Adipocyte (in vitro differentiated cells): ENCODE measurements around the gene AKAP7.
A peak's percentile ranks its signal among the peaks of the same experiment; 100 is the strongest.
"Not testable (repeated sequence)": the region's sequence is repeated elsewhere in the genome, so short reads cannot be mapped to it uniquely, and the experiment has no call there.

ENCODE experiments used
- DNase-seq: peaks from one replicate; pipeline ENCODE4 v3.0.0-alpha.2; 2015; ENCODE audit warnings: low read depth
- H3K27me3 ChIP-seq: replicated peaks from 2 replicates; pipeline ENCODE4 v1.7.0; 2013; ENCODE audit warnings: mild to moderate bottlenecking, low read length, moderate library complexity; ENCODE audit not compliant: control insufficient read depth, insufficient read depth
- H3K36me3 ChIP-seq: 2 replicates; pipeline ENCODE4 v1.7.0; 2013; ENCODE audit warnings: low read length, mild to moderate bottlenecking, moderate library complexity; ENCODE audit not compliant: control insufficient read depth, insufficient read depth, severe bottlenecking
- H3K4me1 ChIP-seq: 2 replicates; pipeline ENCODE4 v1.7.0; 2013; ENCODE audit warnings: mild to moderate bottlenecking, low read length, moderate library complexity; ENCODE audit not compliant: control insufficient read depth, insufficient read depth
- H3K4me3 ChIP-seq: 2 replicates; pipeline ENCODE4 v1.7.0; 2013; ENCODE audit warnings: mild to moderate bottlenecking, low read length, moderate library complexity
- H3K9ac ChIP-seq: 2 replicates; pipeline ENCODE4 v1.7.0; 2013; ENCODE audit warnings: mild to moderate bottlenecking, low read length, moderate library complexity
- H3K9me3 ChIP-seq: 2 replicates; pipeline ENCODE4 v1.7.0; 2013; ENCODE audit warnings: mild to moderate bottlenecking, low read length, moderate library complexity; ENCODE audit not compliant: control insufficient read depth

The AKAP7 gene

DNA sequence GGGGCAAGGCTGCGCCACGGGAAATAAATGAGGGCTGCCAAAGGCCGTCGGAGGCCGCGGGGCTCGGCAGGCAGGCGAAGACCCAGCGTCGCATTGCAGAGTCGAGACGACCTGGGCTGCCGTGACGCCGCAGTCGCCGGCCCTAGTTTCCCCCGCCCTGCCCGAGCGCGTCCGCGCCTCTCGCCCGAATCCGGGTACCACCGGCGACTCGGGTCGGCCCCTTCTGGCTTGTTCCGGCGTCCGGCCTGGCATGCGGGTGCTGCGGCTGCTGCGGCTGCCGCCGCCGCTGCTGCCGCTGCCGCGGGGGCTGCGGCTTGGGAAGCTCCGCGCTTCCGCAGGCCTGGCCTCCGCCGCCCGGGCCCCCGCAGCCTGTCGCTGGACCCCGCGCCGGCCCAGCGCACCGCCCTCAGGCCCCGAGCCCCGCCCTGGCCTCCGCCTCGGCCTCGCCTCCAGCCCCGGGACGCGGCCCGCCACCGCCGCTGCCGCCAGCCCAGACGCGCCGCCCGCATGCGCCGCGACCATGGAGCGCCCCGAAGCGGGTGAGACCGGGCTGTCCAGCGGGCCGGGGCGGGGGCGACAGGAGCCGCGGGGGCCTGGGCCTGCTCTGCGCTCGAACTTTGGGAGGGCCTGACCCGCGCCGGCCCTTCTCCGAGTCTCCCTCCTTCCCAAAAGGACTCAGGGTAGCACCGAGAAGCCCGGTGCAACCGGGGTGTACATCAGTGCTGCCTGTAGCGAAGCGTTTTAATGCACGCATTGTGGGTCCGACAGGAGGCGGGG is at the start of gene AKAP7:
Gene AKAP7 (plus strand): TSS at position 224 of the 777 bp plus-strand sequence. CDS start 297 bp downstream, at position 521.
- H3K4me3 ChIP-seq = peak within 1 kb of the TSS; percentile 91
- no peaks in the 10 kb centered on the region for H3K27me3 ChIP-seq
- no peaks in the 10 kb centered on the region for H3K9me3 ChIP-seq
- H3K9ac ChIP-seq = peak within 1 kb of the TSS; percentile 93
- H3K36me3 ChIP-seq = no peaks in the 10 kb centered on the region
- peak; percentile 84 for DNase-seq
- peaks cover 9% of the 10 kb centered on the region for H3K4me1 ChIP-seq

DNA sequence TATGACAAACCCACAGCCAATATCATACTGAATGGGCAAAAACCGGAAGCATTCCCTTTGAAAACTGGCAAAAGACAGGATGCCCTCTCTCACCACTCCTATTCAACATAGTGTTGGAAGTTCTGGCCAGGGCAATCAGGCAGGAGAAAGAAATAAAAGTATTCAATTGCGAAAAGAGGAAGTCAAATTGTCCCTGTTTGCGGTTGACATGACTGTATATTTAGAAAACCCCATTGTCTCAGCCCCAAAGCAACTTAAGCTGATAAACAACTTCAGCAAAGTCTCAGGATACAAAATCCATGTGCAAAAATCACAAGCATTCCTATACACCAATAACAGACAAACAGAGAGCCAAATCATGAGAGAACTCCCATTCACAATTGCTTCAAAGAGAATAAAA is 44.9 kb upstream of the AKAP7 start:
- H3K36me3 ChIP-seq, H3K4me1 ChIP-seq, DNase-seq, H3K9ac ChIP-seq, H3K4me3 ChIP-seq, H3K27me3 ChIP-seq: not testable (repeated sequence)
- peaks cover 13% of the 10 kb centered on the region for H3K9me3 ChIP-seq

GRCh38 chr6:131091944-131092343 is 43.3 kb upstream of the AKAP7 start:
- not testable (repeated sequence) for H3K9ac ChIP-seq, H3K27me3 ChIP-seq, H3K4me3 ChIP-seq, DNase-seq, H3K36me3 ChIP-seq, H3K4me1 ChIP-seq
- H3K9me3 ChIP-seq = peaks cover 13% of the 10 kb centered on the region

DNA sequence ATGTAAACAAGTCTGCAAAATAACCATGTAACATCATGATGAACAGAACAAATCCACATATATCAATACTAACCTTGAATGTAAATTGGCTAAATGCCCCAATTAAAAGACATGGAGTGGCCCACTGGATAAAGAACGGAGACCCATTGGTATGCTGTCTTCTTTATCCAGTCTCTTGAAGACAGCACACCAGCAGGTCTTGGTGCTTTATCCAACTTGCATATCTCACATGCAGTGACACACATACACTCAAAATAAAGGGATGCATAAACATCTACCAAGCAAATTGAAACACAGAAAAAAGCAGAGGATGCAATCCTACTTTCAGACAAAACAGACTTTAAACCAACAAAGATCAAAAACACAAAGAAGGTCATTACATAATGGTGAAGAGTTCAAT is 41.9 kb upstream of the AKAP7 start:
- no peak overlapping the region for H3K4me3 ChIP-seq
- peaks cover 13% of the 10 kb centered on the region for H3K9me3 ChIP-seq
- H3K4me1 ChIP-seq = no peaks in the 10 kb centered on the region
- DNase-seq = no peak
- no peak overlapping the region for H3K9ac ChIP-seq
- no peaks in the 10 kb centered on the region for H3K36me3 ChIP-seq
- H3K27me3 ChIP-seq = no peaks in the 10 kb centered on the region

- no peak overlapping the region for H3K9ac ChIP-seq
- no peak for DNase-seq
- no peak overlapping the region for H3K4me3 ChIP-seq
- no peaks in the 10 kb centered on the region for H3K36me3 ChIP-seq
- H3K4me1 ChIP-seq = no peaks in the 10 kb centered on the region
- H3K9me3 ChIP-seq = peaks cover 13% of the 10 kb centered on the region
- no peaks in the 10 kb centered on the region for H3K27me3 ChIP-seq
Observed at GRCh38 chr6:131096786-131097185, 38.5 kb upstream of the AKAP7 start.

- DNase-seq = no peak
- Histone ChIP-seq H3K4me1 (peaks cover 9% of the 10 kb centered on the region), H3K9ac (no peak overlapping the region)
Observed at GRCh38 chr6:131101911-131102680, 33.2 kb upstream of the AKAP7 start.

DNA sequence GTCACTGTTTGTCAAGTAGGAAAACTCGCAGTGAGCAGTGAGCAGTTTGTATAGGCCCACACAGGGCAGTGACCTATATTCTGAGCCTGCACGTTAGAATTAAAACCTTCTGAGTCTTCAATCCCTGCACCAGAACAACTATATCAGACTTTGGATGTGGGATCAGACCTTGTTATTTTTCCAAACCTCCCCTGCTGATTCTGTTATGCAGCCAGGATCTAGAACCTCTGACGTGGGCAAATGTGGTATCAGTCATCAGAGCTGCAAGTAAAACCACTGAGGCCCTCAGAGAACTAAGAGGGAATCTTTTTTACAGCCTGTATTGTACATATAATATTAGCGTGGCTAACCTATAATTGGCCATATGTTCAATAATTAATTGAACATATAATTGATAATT is 32.0 kb upstream of the AKAP7 start:
- DNase-seq = no peak
- Histone ChIP-seq H3K9ac (no peak overlapping the region), H3K9me3 (no peaks in the 10 kb centered on the region)

More at GRCh38 chr6:131101911-131102680, 33.2 kb upstream of the AKAP7 start:
- Histone ChIP-seq H3K27me3 (no peaks in the 10 kb centered on the region), H3K36me3 (no peaks in the 10 kb centered on the region), H3K9me3 (no peaks in the 10 kb centered on the region), H3K4me3 (no peak overlapping the region)

DNA sequence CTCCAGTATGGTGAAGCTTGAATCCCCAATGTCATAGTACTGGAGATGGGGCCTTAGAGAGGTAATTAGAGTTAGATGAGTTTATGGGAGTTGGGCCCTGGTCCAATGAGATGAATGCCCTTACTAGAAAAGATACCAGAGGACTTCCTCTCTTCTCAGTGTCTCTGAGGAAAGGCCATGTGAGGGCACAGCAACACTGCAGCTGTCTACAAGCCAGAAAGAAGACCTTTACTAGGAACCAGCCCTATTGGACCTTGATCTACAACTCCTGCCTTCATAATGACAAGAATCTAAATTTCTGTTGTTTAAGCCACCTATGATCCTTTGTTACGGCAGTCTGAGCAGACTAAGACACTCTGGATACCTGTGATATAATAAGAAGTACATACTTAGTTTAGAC is 31.4 kb upstream of the AKAP7 start:
- no peak for DNase-seq
- Histone ChIP-seq H3K9ac (no peak overlapping the region), H3K4me1 (peaks cover 9% of the 10 kb centered on the region), H3K27me3 (no peaks in the 10 kb centered on the region), H3K36me3 (no peaks in the 10 kb centered on the region), H3K4me3 (no peak overlapping the region), H3K9me3 (no peaks in the 10 kb centered on the region)

More for the DNA sequence above, 32.0 kb upstream of the AKAP7 start:
- H3K36me3 ChIP-seq = no peaks in the 10 kb centered on the region
- no peak overlapping the region for H3K4me3 ChIP-seq
- H3K4me1 ChIP-seq = peaks cover 9% of the 10 kb centered on the region
- no peaks in the 10 kb centered on the region for H3K27me3 ChIP-seq

- no peaks in the 10 kb centered on the region for H3K36me3 ChIP-seq
- no peaks in the 10 kb centered on the region for H3K27me3 ChIP-seq
- peaks cover 9% of the 10 kb centered on the region for H3K4me1 ChIP-seq
- H3K9me3 ChIP-seq = no peaks in the 10 kb centered on the region
- DNase-seq = peak; percentile 59
- H3K4me3 ChIP-seq = no peak overlapping the region
- H3K9ac ChIP-seq = no peak overlapping the region
Observed at GRCh38 chr6:131107151-131107550, 28.1 kb upstream of the AKAP7 start.

DNA sequence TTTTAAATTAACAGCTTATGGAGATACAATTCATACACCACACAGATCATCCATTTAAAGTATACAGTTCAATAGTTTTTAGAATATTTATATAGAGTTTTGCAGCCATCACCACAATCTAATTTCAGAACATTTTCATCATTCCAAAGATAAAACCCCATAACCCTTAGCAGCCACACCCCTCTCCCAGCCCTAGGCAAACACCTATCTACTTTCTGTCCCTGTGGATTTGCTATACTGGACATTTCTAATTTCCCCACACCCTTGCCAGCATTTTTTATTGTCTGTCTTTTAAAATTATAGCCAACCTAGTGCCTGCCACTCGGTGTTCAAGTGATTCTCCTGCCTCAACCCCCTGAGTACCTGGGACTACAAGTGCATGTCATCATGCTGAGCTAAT is 23.0 kb upstream of the AKAP7 start:
- DNase-seq = no peak

DNA sequence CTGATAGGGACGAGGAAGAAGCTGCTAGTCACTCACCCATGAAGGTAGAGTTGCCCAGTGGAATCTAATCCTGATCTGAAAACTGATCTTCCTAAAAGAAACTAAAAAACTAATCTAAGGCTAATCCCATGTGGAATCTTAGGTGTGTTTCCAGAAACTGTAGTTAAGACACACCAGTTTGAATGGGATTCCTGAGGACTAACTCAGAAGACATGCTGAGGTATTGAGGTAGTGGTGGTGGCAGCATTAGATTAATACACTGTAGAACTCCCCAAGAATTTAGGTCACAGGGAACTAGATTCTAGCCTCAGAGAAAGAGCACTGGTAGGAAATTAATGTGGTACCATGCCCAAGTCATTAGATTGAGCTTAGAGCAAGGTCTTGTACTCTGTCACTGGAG is 19.6 kb upstream of the AKAP7 start:
- H3K9me3 ChIP-seq = no peaks in the 10 kb centered on the region
- no peaks in the 10 kb centered on the region for H3K27me3 ChIP-seq
- peaks cover 6% of the 10 kb centered on the region for H3K4me1 ChIP-seq
- no peak overlapping the region for H3K4me3 ChIP-seq
- no peak overlapping the region for H3K9ac ChIP-seq
- no peaks in the 10 kb centered on the region for H3K36me3 ChIP-seq
- no peak for DNase-seq

More for the DNA sequence above, 23.0 kb upstream of the AKAP7 start:
- no peaks in the 10 kb centered on the region for H3K9me3 ChIP-seq
- H3K36me3 ChIP-seq = no peaks in the 10 kb centered on the region
- no peaks in the 10 kb centered on the region for H3K27me3 ChIP-seq
- H3K4me3 ChIP-seq = no peak overlapping the region
- H3K9ac ChIP-seq = no peak overlapping the region
- peaks cover 6% of the 10 kb centered on the region for H3K4me1 ChIP-seq
